Activated T-cell treated with anti-CD3 and anti-CD28 coated beads for 48 hours (primary cell): Measurements from ENCODE around the gene UBE2L3.
"Not testable (repeated sequence)": the region's sequence is repeated elsewhere in the genome, so short reads cannot be mapped to it uniquely, and the experiment has no call there.

Experiments used
- DNase-seq: peaks from one replicate; pipeline ENCODE4 v3.0.0-alpha.2; 2020; ENCODE audit warnings: low read depth

The UBE2L3 gene

GRCh38 chr22:21602579-21602978, 35.1 kb downstream of the UBE2L3 start:
- DNase-seq, result no peak

DNA sequence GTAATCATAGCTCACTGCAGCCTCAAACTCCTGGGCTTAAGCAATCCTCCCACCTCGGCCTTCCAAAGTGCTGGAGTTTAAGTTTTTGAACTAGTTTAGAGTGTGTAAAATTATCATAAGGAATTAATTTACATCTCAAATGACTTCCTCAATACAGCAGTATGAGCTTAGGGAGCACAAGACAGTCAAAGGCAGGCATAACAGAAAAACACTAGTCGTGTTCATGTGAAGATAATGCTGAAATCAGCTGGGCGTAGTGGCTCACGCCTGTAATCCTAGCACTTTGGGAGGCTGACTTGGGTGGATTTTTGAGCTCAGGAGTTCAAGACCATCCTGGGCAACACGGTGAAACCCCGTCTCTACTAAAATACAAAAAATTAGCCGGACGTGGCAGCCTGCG, 36.5 kb downstream of the UBE2L3 start:
- no peak for DNase-seq

- DNase-seq, result no peak
These were observed 38.5 kb downstream of the UBE2L3 start for GRCh38 chr22:21605887-21606564.

GRCh38 chr22:21606775-21607174, 39.3 kb downstream of the UBE2L3 start:
- DNase-seq, result no peak

GRCh38 chr22:21609556-21610157, 42.1 kb downstream of the UBE2L3 start:
- not testable (repeated sequence) for DNase-seq

GRCh38 chr22:21611210-21611977, 43.9 kb downstream of the UBE2L3 start:
- no peak for DNase-seq

- DNase-seq, result no peak
These were observed 45.3 kb downstream of the UBE2L3 start for GRCh38 chr22:21612858-21613257.

DNA sequence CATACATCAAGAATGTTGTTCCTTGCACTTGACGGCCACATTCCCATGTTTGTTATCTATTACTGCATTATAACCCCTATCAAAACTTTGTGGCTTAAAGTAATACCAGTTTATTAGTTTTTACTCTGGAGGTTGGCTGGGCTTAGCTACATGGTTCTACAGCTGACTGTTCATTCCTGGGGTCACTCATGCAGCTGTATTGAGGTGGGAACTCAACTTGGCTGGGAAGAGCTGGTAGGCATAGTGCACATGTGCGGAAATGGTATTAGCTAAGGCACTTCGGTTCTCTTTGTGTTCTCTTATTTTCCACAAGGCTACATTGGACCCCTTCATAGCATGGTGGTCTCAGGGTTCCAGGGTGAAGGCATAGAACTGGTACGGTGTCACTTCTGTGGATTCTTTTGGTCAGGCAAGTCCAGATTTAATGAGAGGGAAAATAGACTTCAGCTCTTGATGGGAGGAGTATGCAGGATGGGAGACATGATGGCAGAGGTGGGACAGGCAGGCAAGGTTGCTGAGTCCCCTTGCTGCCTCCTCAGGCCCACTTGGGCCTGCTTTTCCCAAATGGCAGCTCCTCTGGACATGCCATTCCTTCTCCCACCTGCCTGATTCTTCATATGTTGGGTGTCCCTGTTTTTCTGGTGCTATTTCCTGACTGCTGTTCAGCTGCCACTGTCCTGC, 46.2 kb downstream of the UBE2L3 start:
- DNase-seq, result no peak

DNA sequence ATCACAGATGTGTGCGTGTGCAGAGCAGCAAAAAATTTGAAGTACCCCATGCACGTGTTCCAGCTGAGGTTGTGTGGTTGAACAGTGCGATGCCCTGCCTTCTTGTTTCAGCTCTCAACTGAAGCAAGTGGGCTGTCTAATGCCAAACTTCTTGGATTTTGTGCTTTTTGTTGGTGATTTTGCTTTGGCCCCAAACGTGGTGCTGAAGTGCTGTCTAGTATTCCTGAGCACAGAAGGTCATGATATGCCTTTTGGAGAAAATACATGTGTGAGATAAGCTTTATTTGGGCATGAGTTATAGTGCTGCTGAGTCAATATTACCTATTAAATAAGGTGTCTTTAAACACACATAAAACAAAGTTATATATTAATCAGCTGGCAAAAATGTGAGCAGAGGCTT, 48.2 kb downstream of the UBE2L3 start:
- no peak for DNase-seq

DNA sequence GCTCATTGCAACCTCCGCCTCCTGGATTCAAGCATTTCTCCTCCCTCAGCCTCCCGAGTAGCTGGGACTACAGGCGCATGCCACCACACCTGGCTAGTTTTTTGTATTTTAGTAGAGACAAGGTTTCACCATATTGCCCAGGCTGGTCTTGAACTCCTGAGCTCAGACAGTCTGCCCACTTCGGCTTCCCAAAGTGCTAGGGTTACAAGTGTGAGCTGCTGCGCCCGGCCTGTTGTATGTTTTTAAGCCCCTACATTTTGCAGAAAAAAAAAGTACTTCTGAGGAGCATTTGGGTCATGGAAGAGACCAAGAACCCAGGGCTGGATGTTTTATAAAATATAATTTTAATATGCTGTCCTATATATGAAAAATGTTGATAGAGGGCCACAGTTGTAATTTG, 49.8 kb downstream of the UBE2L3 start:
- DNase-seq, result not testable (repeated sequence)

GRCh38 chr22:21621025-21621424, 53.5 kb downstream of the UBE2L3 start:
- no peak for DNase-seq

DNA sequence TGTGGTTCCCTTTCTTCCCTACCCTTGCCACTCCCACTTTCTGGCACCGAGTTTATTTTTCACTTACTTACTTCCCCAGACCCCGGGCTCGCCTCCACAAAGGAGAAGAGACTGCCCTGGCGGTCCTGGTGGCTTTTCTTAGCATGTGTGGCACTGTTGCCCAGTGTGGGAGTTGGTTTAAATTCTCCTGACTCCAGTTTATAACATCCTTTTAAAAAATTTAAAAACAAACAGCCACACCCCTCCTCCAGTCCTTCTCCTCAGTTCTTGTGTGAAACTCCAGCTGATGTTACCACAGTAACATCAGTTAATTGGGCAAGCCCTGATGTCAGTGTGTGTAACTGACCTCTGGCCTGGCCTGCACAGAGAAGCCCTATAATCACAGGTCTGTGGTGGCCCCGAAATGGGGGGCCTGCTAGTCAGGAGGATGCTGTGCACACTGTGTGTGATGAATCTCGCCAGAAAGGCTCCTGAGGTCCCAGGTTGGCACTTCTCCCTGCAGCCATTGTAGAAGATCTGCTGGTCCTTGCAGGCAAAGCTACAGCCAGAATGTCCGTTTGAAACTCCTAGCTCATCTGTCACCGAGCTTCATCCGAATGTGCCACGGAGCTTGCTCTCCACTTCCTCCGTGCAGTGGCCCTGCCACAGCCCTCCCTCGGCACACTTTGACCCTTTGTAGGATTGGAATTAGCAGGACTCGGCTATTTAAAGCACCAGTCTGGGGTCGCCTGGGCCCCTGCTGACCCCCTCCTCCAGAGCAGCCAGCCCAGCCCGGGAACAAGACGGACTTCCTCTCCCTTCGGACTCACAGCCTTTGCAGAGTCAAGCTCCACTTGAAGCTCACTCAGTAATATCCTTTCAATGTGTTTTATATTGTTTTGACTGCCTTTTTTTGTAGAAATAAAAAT, 54.8 kb downstream of the UBE2L3 start:
- no peak for DNase-seq

- no peak for DNase-seq
These were observed 55.6 kb downstream of the UBE2L3 start for GRCh38 chr22:21622919-21623647.

GRCh38 chr22:21623648-21623970, 56.1 kb downstream of the UBE2L3 start:
- DNase-seq, result no peak

GRCh38 chr22:21624120-21624879, 56.8 kb downstream of the UBE2L3 start:
- peak; percentile 50 for DNase-seq

DNA sequence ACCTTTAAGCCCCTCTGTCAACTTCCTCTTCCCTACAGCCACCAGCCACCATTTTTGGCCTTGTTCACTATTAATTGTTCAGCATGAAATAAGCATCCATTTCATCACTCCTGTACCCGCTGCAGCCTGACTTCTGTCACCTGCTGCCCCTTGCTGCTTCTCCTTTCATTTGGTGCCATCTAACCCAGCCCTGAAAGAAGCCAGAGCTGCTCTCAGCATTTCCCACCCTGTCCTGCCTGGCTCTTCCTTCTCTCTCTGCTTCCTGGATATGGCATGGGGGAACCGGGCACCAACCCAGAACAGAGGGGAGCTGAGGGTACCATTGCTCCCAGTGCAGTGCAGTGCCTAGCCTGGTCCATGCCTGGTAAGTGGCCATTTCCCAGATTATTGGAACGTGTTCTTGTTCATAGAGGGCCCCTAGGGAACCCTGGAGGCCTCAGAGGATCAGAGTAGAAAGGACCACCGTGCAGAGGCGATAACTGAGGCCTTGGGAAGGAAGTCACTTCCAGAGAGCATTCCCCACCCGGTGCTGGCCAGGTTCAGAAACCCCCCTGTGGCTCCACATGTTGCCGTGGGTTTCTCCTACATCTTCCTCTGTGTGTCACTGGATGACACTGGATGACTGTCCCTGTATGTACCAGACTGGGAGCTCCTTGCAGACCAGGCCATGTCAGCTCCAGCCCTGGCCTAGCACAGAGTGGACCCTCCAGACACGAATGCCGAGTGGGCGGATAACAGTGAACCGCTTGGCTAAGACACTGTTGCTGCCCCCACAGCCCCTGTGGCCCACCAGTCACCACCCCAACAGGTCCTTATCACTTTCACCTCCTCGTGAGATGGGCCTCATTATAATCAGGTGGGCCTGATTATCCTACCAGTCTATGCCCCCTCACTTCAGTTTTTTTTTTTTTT, 57.6 kb downstream of the UBE2L3 start:
- DNase-seq, result no peak

DNA sequence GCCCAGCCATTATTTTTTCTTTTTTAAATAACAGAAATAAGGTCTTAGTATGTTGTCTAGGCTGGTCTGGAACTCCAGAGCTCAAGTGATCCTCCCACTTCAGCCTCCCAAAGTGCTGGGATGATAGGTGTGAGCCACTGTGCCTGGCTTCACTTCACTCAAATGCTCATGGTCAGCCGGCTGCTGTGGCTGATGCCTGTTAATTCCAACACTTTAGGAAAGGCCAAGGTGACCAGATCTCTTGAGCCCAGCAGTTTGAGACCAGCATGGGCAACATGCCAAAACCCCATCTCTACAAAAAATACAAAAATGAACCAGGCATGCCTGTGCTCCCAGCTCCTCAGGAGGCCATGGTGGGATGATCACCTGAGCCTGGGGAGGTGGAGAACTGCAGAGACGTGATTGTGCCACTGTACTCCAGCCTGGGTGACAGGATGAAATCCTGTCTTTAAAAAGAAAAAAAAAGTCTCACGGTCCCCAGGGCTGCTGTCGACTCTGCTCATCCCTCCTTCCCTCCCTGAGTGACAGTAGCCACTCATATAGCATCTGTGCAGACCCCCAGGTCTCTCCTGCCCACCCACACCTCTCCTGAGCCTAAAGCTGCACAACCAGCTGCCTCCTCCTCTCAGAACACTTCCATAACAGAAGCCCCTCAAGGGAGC, 58.7 kb downstream of the UBE2L3 start:
- DNase-seq, result no peak

DNA sequence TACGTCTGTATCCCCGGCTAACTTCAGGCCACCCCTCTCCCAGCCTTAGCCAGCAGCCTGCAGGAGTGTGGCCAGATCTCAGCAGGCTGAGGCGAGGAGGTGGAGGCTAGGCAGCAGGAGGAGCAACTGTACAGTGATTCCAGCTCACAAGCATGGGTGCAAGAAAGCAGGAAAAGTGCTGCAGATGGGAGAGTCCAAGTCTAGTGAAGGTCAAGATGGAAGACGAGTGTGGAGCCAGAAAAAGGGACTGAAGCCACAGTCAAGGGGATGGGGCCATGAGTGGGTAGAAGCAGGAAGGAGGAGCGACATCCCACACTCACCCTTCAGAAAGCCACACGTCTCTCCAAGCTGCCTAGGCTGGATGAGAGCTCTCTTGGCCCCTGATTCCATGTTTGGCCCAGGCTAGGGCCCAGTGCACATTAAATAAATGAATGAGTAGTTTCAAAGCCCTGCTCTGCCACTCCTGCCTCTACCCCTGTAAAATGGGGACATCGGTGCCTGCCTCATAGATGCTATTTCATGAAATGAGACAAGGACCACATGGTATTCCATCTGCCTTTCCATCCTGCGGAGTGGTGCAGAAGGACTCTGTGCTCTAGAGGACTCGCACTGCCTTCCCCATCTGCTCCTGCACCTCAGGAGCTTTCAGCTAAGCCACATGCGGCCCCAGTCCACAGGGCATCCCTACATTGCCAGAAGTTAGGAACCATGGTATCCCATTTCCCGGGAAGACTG, 59.4 kb downstream of the UBE2L3 start:
- DNase-seq, result no peak
